Activated gamma-delta T cell treated with Interleukin-2 at 50 U/mL for 16 hours (primary cell): Measurements from ENCODE around the gene COX6A1.
"Not testable (repeated sequence)": the region's sequence is repeated elsewhere in the genome, so short reads cannot be mapped to it uniquely, and the experiment has no call there.

Experiments
- DNase-seq: peaks from one replicate; pipeline ENCODE4 v3.0.0-alpha.2; 2020

The COX6A1 gene

DNA sequence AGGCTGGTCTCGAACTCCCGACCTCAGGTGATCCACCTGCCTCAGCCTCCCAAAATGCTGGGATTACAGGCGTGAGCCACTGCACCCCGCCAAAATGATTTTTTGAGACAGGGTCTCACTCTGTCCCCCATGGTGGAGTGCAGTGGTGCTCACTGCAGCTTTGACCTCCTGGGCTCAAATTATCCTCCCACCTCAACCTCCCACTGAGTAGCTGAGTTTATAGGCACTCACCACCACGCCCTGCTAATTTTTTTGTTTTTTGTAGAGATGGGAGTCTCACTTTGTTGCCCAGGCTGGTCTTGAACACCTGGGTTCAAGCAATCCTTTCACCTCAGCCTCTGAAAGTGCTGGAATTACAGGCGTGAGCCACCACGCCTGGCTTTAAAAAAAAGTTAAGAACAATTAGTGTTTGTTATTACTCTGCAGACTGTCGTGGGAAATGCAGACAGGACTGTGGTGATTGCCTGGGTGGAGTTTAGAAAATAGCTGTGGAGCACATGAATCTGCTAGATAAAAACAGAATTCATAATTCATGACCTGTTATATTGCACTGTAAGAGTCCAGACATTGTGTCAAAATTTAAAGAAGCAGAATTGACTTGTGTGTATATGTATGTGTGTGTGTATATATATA lies 9.2 kb upstream of the COX6A1 start:
- DNase-seq, result no peak

DNA sequence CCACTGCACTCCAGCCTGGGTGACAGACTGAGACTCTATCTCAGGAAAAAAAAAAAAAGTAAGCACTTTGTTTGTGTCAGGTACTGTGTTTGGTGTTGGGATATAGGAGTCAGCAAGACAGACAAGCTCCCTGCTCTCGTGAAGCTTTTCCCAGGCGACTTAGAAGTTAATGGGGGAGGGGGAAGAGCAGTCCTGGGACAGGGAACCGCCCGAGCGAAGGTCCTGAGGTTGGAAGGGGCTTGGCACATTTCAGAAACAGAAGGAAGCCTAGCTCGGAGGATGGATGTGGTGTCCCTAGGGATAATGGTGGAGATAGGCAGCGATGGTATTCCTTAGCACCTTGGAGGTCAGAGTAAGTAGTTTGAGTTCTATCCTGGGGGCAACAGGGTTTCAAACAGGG lies 8.5 kb upstream of the COX6A1 start:
- no peak for DNase-seq

DNA sequence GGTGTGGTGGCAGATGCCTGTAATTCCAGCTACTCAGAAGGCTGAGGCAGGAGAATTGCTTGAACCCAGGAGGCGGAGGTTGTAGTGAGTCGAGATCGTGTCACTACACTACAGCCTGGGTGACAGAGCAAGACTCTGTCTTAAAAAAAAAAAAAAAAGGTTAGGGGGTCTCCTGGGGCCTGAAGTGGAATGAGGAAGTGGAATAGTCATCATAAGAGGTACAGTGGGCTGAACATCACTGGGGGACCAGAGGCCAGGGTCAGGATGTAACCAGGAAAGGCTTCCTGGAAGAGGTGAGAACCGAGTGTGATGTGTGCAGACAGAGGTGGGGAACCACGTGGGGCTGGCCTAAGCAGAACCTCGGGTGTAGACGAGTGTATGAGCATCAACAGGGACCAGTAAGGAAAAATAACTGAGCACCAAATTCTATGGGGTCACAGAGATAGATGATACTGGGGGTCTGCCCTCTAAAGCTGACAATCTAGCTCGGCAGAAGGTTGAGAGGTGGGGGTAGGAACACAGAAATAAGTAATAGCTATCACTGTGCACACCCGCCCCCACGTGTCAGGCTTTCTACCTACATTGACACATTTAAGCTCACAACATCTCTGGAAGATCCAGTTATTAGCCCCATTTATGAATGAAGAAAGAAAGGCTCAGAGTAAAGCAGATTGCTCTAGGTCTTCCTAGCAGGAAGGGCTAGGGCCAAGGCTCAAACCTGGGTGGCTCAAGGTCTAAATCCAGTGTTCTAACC lies 5.0 kb upstream of the COX6A1 start:
- no peak for DNase-seq

DNA sequence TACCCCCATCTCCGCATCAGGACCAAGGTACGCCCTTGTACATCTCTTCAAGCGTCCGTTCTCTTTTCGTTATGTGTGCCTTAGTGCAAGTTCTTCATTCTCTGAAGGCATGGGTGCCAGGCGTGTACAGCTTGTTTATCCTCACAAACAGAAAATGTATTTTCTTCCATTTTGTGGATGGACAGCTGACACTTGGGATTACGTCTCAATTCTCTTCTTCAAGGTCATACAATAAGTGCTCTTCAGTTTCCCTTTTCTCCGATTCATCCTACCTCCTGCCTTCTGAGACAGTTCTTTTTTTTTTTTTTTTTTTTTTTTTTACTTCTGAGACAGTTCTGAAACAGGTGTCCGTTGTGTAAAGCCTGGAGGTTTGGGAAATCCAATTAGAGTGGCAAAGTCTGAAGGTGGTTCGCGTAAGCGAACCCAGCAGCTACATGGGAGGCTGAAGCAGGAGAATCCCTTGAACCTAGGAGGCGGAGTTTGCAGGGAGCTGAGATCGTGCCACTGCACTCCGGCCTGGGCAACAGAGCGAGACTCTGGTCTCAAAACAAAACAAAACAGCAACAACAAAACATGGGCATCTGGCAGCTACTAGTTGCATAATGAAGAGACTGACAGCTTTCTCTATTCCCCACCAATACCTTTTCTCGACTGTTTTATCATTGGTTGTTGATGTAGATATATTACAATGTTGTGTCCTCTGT lies 734 bp downstream of the COX6A1 start:
- DNase-seq, result no peak

DNA sequence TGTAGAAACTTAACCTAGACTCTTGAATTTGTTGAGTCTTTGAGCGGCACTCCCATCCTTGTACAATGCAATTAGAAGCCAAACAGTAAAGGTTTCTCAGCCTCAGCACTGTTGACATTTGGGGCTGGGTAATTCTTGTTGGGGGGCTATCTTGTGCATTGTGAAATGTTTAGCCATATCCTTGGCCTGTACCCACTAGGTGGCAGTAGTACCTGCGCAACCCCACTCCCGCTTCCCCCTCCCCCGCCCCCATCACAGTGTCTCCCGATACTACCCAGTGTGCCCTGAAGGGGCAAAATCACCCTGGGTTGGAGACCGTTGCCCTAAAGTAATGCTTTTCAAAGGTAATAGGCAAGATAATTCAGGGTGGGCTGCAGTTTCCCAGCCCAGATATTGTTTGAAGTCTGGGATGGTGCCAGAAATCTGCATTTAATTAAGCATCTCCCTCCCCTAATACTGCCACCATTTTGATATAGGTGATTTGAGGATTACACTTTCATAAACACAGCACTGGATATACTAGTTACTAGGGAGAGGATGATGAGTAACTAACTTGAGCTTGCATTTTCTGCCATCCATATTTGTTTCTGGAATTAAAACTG lies 1.8 kb downstream of the COX6A1 start:
- peak; percentile 76 for DNase-seq

DNA sequence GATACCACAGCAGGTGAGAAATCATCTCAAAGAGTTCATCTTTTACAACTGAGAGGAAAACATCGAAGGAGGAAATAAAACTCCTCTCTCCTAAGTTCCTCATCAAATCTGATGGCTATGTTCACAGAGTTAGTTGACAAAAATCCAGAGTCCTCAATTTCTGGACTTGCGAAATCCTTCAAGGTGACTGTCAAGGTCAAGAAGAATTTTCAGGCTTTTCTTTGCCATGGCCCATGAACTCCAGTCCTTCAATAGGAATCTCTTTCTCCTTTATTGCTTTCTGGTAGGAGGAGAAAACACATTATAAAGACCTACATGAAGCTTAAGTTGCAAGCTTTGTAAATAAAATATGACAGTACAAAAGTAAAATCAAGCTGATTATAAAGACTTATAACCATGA lies 6.8 kb downstream of the COX6A1 start:
- no peak for DNase-seq

DNA sequence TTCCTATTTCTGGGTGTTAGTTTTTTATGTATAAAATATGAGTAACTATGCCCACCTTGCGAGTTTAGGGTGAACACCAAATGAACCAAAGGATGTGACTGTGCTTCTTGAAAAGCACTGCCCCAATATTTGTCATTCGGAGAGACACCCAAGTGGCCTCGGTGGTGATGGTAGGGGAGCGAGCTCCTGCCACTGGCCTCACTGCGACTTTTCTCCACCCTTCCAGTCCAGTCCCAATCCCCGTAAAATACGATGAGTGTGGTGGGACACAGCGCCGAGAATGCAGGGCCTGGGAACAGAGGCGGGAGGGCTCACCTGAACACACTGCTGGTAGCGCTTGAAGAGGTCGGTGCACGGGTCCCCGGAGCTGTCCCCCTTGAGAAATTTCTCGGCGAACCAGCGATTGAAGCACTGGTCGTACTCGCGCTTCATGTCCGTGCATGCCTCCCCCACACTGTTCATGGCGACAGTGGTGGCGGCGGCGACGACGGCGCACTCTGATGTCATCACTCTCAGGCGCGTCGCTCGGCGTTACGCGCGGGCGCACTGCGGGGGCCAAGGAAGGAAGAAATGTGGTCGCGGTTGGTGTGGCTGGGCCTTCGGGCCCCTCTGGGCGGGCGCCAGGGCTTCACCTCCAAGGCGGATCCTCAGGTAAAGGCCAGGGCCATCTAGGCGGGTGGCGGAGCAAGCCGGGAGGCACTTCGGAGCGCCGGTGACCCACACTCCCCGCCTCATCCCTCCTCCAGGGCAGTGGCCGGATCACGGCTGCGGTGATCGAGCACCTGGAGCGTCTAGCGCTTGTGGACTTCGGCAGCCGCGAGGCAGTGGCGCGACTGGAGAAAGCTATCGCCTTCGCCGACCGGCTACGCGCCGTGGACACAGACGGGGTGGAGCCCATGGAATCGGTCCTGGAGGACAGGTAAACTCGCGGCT lies 8.3 kb downstream of the COX6A1 start, which contains the start of the genes GATC and TRIAP1:
Gene GATC (plus strand): TSS at position 534 of the 933 bp plus-strand sequence. CDS start 37 bp downstream, at position 571.
Gene TRIAP1 (minus strand): TSS at position 474 of the 933 bp plus-strand sequence. CDS start 12 bp downstream, at position 462.
- DNase-seq, result peak; percentile 80

DNA sequence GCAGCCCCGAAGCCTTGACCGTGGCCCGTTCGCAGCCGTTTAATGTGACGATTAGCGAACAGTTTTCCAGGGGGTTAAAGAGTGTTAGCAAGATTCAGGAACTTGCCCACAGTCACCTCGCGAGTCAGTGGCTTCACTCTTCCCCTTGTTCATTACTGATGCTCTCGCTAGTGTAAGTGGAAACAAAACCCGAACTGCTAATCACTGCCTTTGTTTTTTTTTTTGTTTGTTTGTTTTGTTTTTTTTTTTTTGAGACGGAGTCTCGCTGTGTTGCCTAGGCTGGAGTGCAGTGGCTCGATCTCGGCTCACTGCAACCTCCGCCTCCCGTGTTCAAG lies 8.9 kb downstream of the COX6A1 start:
- not testable (repeated sequence) for DNase-seq

DNA sequence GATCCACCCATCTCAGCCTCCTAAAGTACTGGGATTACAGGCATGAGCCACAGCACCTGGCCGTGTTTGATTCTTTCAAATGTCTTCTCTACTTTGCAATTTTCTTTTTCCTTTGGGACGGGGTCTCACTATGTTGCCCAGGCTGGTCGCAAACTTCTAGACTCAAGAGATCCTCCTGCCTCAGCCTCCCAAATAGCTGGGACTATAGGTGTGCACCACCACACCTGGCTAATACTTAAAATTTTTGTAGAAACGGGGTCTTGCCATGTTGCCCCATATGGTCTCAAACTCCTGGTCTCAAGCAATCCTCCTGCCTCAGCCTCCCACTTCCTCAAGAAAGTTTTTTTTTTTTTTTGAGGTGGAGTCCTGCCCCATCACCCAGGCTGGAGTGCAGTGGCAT lies 10.1 kb downstream of the COX6A1 start:
- no peak for DNase-seq

DNA sequence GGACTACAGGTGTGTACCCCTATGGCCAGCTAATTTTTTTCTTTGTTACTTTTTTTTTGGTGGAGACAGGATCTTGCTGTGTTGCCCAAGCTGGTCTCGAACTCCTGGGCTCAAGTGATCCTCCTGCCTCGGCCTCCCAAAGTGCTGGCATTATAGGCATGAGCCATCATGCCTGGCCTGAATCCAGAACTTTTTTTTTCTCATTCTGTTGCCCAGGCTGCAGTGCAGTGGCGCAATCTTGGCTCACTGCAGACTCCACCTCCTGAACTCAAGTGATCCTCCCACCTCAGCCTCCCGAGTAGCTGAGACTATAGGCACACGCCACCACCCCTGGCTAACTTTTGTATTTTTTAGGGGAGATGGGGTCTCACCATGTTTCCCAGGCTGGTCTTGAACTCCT lies 14.6 kb downstream of the COX6A1 start:
- DNase-seq, result not testable (repeated sequence)

DNA sequence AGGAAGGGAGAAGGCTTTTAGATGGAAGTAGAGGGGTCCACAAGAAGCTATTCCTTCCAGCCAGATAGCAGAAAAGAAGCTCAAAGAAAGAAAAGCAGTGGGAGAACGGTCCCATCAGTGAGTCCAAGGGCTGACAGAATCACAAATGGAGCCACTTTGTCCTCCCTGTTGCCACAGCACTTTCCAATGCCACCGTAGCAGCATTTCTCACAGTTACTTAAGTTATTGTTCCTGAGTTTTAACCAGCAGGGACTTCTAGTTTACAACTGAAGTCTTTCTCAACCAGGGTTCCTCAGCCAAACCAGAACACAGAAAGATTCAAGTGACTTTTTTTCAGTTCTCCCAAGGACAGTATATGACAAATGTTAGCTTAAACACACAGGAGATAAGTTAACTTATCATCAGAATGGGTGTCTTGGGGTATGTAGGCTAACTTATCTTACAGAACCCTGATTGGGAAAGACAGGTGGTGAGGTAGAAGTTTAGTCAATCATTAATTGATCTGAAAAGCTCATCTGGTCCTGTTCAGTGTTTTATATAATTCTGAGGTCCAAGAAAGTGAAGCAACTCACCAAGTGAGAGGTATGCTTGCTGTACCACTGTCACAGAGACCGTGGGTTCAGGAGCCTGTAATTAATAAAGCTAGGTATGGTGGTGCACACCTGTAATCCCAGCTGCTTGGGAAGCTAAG lies 15.3 kb downstream of the COX6A1 start:
- DNase-seq, result no peak

DNA sequence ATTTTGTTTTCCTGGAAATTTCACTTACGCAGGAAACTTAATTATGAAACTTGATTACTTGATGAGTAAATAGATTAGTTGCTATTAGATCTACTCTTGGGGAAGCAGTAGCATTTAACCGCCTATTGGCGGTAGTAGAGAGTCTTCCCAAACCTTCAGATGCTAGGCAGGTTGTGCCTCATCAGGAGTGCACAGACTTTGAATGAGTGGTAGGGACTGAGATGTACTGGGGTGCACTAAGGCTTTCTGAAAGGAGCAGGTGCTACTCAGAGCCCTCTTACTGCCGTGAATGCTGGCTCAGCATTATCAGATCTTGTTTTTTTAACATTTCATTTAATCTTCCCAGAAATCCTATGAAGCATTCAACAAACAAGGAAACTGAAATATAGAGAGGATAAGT lies 16.1 kb downstream of the COX6A1 start:
- no peak for DNase-seq

DNA sequence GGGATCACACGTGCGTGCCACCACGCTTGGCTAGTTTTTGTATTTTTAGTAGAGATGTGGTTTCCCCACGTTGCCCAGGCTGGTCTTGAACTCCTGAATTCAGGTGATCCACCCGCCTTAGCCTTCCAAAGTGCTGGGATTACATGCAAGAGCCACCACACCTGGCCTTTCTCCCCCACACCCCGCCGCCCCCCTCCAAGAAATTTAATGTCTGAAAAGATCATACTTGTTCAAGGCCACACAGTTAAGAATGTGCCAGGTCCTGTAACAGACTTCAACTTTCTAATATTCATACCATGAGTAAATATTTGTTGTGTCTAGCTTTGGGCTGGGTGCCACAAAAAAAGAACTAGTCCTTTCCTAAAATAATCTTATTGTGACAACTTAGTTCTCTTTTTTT lies 17.4 kb downstream of the COX6A1 start:
- no peak for DNase-seq

DNA sequence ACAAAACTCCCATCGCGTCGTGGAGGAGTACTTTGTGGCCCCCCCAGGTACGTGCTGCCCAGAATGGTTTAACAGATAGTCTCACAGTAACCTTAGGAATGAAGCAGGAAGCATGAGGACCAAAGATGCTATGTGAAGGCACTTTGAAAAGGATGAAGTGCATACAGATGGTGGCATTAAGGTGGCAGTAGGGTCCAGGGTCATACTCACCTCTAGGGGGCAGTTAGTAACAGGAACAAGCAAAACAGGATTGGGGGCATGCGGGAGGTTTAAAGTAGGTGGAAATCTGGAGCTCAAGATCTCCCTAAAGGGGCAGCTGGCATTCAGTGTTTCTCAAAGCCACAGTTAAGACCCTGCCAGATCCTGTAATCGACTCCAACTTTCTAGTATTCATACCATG lies 19.2 kb downstream of the COX6A1 start:
- DNase-seq, result no peak

DNA sequence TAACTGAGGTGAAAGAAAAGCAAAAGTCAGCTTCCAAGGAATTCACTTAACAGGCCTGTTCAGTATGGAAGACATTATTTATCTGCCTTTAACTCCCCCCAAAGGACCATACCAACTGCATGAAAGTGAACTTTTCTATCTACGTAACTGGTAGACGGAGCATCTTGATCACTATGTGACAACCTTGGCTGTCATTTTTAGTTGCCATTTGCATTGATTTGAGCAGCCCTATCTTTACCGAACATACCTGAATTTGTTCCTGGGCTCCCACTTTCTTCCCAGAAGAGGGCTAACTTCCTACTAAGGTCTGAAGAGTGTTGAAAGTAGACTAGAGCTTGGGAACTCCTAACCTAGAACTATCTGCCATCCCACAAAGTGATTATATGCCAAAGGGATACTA lies 22.2 kb downstream of the COX6A1 start:
- no peak for DNase-seq

DNA sequence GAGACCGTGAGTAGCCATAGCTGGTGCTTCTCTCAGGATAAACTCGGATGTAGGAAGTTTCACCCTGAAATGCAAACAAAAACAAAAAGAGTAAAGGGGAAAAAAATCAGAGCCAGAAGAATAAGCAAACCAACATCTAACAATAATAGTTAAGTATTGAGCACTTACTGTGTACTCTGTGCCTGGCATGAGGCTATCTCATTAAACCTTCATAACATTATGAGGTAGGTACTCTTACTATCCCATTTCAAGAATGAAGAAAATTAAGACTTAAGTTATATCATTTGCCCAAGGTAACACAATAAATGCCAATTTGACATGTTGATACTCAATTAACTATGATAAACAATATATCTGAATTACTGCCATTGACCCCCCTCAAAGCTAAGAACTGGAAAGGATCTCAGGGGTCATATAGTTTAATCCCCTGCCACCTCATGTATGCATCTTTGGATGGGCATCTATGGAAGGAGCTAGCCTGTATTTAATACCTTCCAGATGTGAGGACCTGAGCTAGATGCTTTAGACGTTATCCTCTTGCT lies 24.3 kb downstream of the COX6A1 start:
- DNase-seq, result no peak

DNA sequence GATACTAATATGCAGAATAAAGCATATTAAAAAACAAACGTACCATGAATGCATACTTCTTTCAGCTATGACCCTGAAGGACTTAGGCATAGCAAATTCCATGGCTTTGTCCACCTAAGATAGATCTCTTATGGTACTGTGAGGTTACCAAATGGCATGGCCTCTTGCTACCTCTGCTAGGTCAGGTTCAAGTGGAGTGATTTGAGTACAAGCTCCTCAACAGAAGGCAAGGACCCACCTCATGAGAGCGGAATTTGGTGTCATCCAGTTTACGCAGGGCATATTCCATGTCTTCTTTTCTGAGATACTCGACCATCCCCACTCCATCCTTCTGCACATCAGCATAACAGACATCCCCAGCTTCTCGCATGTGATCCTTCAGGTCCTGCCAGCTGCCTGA lies 25.8 kb downstream of the COX6A1 start:
- DNase-seq, result no peak

DNA sequence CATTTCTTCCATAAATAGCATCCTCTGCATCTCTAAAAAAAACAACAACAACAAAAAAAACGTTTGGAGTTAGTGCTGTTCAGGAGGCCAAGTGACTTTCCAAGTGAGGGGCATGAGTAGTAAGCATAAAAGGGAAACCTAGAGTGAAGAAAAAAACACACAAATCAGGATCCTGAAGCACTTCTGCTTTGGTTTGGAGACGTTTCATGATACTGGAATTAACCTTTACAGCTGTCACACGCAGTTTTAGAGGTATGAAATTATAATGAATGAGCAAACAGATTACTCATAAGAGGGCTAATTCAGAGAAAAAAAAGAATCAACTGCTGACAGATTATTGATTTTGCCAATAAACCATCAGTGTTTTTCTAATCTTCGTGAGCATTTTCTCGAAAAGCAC lies 27.8 kb downstream of the COX6A1 start:
- no peak for DNase-seq

DNA sequence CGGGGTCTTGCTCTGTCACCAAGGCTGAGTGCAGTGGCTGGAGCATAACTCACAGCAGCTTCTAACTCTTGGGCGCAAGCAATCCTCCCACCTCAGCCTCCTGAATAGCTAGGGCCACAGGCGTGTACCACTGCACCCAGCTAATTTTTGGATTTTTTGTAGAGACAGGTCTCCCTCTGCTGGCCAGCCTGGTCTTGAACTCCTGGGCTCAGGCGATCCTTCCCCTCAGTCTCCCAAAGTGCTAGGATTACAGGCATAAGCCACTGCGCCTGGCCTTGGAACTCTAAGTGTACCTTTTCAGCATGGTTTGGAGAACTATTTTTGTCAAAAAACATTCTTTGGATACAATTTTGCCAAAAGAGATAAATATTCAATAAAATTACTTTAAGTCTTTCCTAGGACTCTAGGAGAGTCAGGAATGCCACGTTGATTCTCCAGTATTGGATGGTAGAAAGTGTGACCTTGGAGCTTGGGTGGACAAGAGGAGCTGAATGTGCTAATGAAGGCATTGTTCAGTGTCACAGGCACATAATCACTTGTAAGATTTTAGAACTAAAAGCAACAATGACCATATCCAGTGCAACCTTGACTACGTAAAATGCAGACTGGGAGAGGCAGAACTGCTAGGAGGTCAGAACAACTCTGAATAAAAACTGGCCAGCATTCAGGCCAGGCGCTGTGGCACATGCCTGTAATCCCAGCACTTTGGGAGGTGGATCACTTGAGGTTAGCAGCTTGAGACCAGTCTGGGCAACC lies 28.8 kb downstream of the COX6A1 start:
- peak; percentile 44 for DNase-seq

DNA sequence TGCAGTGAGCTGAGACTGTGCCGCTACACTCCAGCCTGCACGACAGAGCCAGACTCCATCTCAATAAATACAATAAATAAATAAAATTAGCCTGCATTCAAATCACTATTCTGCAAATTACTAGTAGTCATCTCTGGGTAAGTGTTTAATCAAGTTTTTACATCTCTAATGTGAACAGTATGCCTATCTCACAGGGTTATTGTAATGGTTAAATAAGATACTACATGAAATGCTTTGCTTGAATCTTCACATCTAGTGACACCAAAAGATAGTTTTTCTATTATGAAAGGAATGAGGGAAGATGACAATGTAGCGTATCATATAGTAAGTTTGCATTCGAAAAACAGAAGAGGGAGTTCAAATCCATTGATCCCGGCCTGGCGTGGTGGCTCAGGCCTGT lies 29.5 kb downstream of the COX6A1 start:
- no peak for DNase-seq

DNA sequence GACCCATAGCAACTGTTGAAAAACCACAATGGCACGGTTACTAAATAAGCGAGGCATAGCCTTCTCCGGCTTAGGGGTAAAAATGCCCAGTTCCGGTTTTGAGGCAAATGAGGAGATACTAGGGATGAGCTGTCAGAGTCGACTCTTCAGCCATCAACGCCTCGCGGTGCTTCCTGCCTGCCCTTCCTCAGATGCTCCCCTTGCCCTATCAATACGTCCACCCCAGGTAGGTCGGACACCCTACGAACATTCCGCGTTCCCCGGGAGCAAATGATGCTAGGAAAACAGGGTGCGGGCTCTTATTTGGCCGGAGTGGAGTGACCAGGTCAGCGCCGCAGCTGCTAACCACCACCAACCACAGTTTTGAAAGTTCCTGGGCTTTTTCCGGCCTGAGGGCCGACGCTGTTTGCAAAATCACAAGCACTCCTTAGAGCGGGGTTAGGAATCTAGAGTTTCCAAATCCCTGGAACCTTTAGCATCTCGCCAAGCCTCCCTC lies 30.5 kb downstream of the COX6A1 start:
- peak; percentile 14 for DNase-seq
